WTC11 (cell line): Measurements from ENCODE around the gene BRME1. TPM values are rescaled to one million over a fixed set of nuclear protein-coding genes. Genes with fewer than 3 reads are reported as not detected.

Experiments
- FOXK1 ChIP-seq: sonication (generic); formaldehyde crosslinking; IDR thresholded peaks from 2 replicates; pipeline ENCODE4 v1.8.0; 2022; ENCODE audit warnings: mild to moderate bottlenecking, moderate library complexity, missing genetic modification reagents
- JUN ChIP-seq: sonication (generic); formaldehyde crosslinking; IDR thresholded peaks from 2 replicates; pipeline ENCODE4 v1.8.0; 2023; ENCODE audit warnings: mild to moderate bottlenecking, missing genetic modification reagents
- MXD4 ChIP-seq: fragments of 250-450 bp; sonication (Bioruptor Pico); IDR thresholded peaks from 2 replicates; pipeline ENCODE4 v1.8.0; 2021; ENCODE audit warnings: mild to moderate bottlenecking, moderate library complexity, borderline replicate concordance
- NR1H2 ChIP-seq: sonication (generic); formaldehyde crosslinking; IDR thresholded peaks from 2 replicates; pipeline ENCODE4 v1.9.0; 2021; ENCODE audit warnings: mild to moderate bottlenecking, moderate library complexity, missing genetic modification reagents
- TEAD1 ChIP-seq: sonication (generic); formaldehyde crosslinking; IDR thresholded peaks from 2 replicates; pipeline ENCODE4 v1.8.0; 2022; ENCODE audit warnings: mild to moderate bottlenecking, missing genetic modification reagents
- ZBTB21 ChIP-seq: sonication (generic); formaldehyde crosslinking; IDR thresholded peaks from 2 replicates; pipeline ENCODE4 v1.8.1; 2023; ENCODE audit warnings: mild to moderate bottlenecking, missing genetic modification reagents, borderline replicate concordance
- ZNF317 ChIP-seq: sonication (generic); formaldehyde crosslinking; IDR thresholded peaks from 2 replicates; pipeline ENCODE4 v1.8.1; 2023; ENCODE audit warnings: low read depth, mild to moderate bottlenecking, moderate library complexity, missing genetic modification reagents, borderline replicate concordance
- total RNA-seq: library from RNA; stranded (reverse); gene quantifications from 3 replicates; pipeline ENCODE4 v1.2.3, GENCODE V29; 2021
- TF ChIP-seq, protein P1 (sequence below): sonication (generic); formaldehyde crosslinking; IDR thresholded peaks from 2 replicates; pipeline ENCODE4 v1.8.1; 2022; ENCODE audit warnings: mild to moderate bottlenecking, missing genetic modification reagents, moderate library complexity, borderline replicate concordance
- TF ChIP-seq, protein P2 (sequence below): sonication (generic); formaldehyde crosslinking; IDR thresholded peaks from 2 replicates; pipeline ENCODE4 v1.8.0; 2022; ENCODE audit warnings: mild to moderate bottlenecking, missing genetic modification reagents
- TF ChIP-seq, protein P3 (sequence below): sonication (generic); formaldehyde crosslinking; IDR thresholded peaks from 2 replicates; pipeline ENCODE4 v1.8.0; 2023; ENCODE audit warnings: missing genetic modification reagents, mild to moderate bottlenecking, borderline replicate concordance
- TF ChIP-seq, protein P4 (sequence below): sonication (generic); formaldehyde crosslinking; IDR thresholded peaks from 2 replicates; pipeline ENCODE4 v1.8.1; 2022; ENCODE audit warnings: missing genetic modification reagents, borderline replicate concordance
- TF ChIP-seq, protein P5 (sequence below): sonication (generic); formaldehyde crosslinking; IDR thresholded peaks from 2 replicates; pipeline ENCODE4 v1.8.0; 2022; ENCODE audit warnings: mild to moderate bottlenecking, missing genetic modification reagents
- TF ChIP-seq, protein P6 (sequence below): fragments of 250-450 bp; sonication (Bioruptor Pico); IDR thresholded peaks from 2 replicates; pipeline ENCODE4 v1.9.0; 2021; ENCODE audit warnings: mild to moderate bottlenecking
- TF ChIP-seq, protein P7 (sequence below): fragments of 250-450 bp; sonication (Bioruptor Pico); conservative IDR thresholded peaks from 2 replicates; pipeline ENCODE4 v1.9.0; 2021; ENCODE audit warnings: mild to moderate bottlenecking

BRME1 gene
- total RNA-seq, 1 experiment from 2014 or later: 5.0 TPM

DNA sequence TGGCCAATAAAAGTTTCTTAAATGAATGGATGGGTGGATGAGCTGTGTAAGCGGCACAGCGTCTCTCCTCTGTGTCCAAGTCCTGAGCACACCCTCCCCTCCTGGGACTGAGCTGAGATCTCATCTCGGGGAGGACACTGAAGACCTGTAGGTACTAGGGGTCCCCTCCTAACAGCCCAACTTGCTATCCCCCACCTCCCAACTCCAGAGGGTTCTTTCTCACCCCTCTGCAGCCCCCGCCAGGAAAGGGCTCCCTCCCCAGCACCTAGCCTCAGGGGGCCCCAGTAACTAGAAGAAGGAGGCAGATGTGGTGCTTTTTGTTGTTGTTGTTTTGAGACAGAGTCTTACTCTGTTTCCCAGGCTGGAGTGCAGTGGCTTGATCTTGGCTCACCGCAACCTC is 30.1 kb downstream of the BRME1 start (continued):
- TF ChIP-seq, protein P1, sequence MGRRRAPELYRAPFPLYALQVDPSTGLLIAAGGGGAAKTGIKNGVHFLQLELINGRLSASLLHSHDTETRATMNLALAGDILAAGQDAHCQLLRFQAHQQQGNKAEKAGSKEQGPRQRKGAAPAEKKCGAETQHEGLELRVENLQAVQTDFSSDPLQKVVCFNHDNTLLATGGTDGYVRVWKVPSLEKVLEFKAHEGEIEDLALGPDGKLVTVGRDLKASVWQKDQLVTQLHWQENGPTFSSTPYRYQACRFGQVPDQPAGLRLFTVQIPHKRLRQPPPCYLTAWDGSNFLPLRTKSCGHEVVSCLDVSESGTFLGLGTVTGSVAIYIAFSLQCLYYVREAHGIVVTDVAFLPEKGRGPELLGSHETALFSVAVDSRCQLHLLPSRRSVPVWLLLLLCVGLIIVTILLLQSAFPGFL (CRISPR knock-in tag): no peak
- TF ChIP-seq, protein P2, sequence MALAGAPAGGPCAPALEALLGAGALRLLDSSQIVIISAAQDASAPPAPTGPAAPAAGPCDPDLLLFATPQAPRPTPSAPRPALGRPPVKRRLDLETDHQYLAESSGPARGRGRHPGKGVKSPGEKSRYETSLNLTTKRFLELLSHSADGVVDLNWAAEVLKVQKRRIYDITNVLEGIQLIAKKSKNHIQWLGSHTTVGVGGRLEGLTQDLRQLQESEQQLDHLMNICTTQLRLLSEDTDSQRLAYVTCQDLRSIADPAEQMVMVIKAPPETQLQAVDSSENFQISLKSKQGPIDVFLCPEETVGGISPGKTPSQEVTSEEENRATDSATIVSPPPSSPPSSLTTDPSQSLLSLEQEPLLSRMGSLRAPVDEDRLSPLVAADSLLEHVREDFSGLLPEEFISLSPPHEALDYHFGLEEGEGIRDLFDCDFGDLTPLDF (CRISPR knock-in tag): no peak
- TF ChIP-seq, protein P3, sequence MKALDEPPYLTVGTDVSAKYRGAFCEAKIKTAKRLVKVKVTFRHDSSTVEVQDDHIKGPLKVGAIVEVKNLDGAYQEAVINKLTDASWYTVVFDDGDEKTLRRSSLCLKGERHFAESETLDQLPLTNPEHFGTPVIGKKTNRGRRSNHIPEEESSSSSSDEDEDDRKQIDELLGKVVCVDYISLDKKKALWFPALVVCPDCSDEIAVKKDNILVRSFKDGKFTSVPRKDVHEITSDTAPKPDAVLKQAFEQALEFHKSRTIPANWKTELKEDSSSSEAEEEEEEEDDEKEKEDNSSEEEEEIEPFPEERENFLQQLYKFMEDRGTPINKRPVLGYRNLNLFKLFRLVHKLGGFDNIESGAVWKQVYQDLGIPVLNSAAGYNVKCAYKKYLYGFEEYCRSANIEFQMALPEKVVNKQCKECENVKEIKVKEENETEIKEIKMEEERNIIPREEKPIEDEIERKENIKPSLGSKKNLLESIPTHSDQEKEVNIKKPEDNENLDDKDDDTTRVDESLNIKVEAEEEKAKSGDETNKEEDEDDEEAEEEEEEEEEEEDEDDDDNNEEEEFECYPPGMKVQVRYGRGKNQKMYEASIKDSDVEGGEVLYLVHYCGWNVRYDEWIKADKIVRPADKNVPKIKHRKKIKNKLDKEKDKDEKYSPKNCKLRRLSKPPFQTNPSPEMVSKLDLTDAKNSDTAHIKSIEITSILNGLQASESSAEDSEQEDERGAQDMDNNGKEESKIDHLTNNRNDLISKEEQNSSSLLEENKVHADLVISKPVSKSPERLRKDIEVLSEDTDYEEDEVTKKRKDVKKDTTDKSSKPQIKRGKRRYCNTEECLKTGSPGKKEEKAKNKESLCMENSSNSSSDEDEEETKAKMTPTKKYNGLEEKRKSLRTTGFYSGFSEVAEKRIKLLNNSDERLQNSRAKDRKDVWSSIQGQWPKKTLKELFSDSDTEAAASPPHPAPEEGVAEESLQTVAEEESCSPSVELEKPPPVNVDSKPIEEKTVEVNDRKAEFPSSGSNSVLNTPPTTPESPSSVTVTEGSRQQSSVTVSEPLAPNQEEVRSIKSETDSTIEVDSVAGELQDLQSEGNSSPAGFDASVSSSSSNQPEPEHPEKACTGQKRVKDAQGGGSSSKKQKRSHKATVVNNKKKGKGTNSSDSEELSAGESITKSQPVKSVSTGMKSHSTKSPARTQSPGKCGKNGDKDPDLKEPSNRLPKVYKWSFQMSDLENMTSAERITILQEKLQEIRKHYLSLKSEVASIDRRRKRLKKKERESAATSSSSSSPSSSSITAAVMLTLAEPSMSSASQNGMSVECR (CRISPR knock-in tag): no peak
- TF ChIP-seq TEAD1 (CRISPR knock-in tag) (no peak), JUN (CRISPR knock-in tag) (no peak), NR1H2 (CRISPR knock-in tag) (no peak), FOXK1 (no peak), MXD4 (CRISPR knock-in tag) (no peak), ZNF317 (no peak), ZBTB21 (CRISPR knock-in tag) (no peak)
- TF ChIP-seq, protein P4, sequence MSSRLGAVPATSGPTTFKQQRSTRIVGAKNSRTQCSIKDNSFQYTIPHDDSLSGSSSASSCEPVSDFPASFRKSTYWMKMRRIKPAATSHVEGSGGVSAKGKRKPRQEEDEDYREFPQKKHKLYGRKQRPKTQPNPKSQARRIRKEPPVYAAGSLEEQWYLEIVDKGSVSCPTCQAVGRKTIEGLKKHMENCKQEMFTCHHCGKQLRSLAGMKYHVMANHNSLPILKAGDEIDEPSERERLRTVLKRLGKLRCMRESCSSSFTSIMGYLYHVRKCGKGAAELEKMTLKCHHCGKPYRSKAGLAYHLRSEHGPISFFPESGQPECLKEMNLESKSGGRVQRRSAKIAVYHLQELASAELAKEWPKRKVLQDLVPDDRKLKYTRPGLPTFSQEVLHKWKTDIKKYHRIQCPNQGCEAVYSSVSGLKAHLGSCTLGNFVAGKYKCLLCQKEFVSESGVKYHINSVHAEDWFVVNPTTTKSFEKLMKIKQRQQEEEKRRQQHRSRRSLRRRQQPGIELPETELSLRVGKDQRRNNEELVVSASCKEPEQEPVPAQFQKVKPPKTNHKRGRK (CRISPR knock-in tag): no peak
- TF ChIP-seq, protein P5, sequence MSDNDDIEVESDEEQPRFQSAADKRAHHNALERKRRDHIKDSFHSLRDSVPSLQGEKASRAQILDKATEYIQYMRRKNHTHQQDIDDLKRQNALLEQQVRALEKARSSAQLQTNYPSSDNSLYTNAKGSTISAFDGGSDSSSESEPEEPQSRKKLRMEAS (CRISPR knock-in tag): no peak
- TF ChIP-seq, protein P6, sequence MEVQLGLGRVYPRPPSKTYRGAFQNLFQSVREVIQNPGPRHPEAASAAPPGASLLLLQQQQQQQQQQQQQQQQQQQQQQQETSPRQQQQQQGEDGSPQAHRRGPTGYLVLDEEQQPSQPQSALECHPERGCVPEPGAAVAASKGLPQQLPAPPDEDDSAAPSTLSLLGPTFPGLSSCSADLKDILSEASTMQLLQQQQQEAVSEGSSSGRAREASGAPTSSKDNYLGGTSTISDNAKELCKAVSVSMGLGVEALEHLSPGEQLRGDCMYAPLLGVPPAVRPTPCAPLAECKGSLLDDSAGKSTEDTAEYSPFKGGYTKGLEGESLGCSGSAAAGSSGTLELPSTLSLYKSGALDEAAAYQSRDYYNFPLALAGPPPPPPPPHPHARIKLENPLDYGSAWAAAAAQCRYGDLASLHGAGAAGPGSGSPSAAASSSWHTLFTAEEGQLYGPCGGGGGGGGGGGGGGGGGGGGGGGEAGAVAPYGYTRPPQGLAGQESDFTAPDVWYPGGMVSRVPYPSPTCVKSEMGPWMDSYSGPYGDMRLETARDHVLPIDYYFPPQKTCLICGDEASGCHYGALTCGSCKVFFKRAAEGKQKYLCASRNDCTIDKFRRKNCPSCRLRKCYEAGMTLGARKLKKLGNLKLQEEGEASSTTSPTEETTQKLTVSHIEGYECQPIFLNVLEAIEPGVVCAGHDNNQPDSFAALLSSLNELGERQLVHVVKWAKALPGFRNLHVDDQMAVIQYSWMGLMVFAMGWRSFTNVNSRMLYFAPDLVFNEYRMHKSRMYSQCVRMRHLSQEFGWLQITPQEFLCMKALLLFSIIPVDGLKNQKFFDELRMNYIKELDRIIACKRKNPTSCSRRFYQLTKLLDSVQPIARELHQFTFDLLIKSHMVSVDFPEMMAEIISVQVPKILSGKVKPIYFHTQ (CRISPR knock-in tag): no peak
- TF ChIP-seq, protein P7, sequence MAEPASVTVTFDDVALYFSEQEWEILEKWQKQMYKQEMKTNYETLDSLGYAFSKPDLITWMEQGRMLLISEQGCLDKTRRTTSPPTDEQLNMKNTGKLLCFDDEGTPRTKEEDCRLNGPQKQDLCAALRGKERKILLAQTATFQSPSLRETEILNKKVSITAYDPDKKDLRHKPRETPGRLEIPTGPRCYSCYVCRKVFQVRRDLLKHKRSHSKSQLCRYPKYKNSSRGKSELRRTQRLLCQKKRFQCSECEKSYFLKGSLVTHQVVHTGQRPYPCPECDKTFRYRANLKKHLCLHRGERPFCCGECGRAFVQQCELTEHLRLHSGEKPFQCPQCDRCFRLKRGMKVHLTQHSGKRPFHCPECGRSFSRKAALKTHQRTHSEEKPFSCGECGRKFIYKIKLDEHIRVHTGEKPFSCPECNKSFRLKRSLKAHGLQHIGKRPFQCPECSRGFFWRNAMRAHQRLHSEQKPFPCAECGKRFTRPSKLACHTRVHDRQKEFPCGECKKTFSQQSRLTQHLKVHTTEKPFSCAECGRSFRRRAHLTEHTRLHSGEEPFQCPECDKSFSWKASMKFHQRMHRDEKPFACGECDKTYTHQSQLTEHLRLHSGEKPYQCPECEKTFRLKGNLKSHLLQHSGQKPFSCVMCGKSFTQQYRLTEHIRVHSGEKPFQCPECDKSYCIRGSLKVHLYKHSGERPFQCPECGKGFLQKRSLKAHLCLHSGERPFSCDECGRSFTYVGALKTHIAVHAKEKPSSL (CRISPR knock-in tag): no peak
